Stimulated activated memory B cell treated with anti-CD40 and anti-IgM and Interleukin-4, amounts not matched to agents 10 μg/mL and 1 μg/mL and 100 μg/mL, for 72 hours (primary cell): ENCODE measurements around the gene ZNF484.
A peak's percentile ranks its signal among the peaks of the same experiment; 100 is the strongest.
"Not testable (repeated sequence)": the region's sequence is repeated elsewhere in the genome, so short reads cannot be mapped to it uniquely, and the experiment has no call there.

Experiments
- ATAC-seq: fragments of 150-1000 bp; cut with Tn5 transposase; 2 replicates; pipeline ENCODE4 v1.10.0; 2021
- H3K27ac Mint-ChIP-seq: one replicate; pipeline ENCODE4 v1.8.0; 2022; ENCODE audit warnings: mild to moderate bottlenecking, mixed read lengths
- H3K27me3 Mint-ChIP-seq: one replicate; pipeline ENCODE4 v1.8.0; 2022; ENCODE audit warnings: mixed read lengths
- H3K36me3 Mint-ChIP-seq: one replicate; pipeline ENCODE4 v1.8.0; 2022; ENCODE audit warnings: mixed read lengths
- H3K4me1 Mint-ChIP-seq: one replicate; pipeline ENCODE4 v1.8.0; 2022; ENCODE audit warnings: mixed read lengths
- H3K4me3 Mint-ChIP-seq: one replicate; pipeline ENCODE4 v1.8.0; 2022; ENCODE audit warnings: mild to moderate bottlenecking, moderate library complexity, mixed read lengths
- H3K9me3 Mint-ChIP-seq: one replicate; pipeline ENCODE4 v1.8.0; 2022; ENCODE audit warnings: mixed read lengths

Gene ZNF484

GRCh38 chr9:92877531-92878430 lies at the start of gene ZNF484:
Gene ZNF484 (minus strand): TSS chr9:92878038. CDS start chr9:92875029, 3,009 bp downstream.
- peak within 1 kb of the TSS; percentile 99 for H3K4me3 Mint-ChIP-seq
- peak within 1 kb of the TSS; percentile 97 for H3K27ac Mint-ChIP-seq
- H3K27me3 Mint-ChIP-seq = peaks cover 5% of the 10 kb centered on the region
- peak; percentile 100 for ATAC-seq
- H3K4me1 Mint-ChIP-seq = peaks cover 42% of the 10 kb centered on the region
- no peaks in the 10 kb centered on the region for H3K9me3 Mint-ChIP-seq
- peaks cover 15% of the 10 kb centered on the region for H3K36me3 Mint-ChIP-seq

- Mint-ChIP-seq H3K36me3 (no peaks in the 10 kb centered on the region), H3K27me3 (no peaks in the 10 kb centered on the region), H3K27ac (no peak overlapping the region), H3K4me3 (no peak overlapping the region), H3K4me1 (peaks cover 14% of the 10 kb centered on the region), H3K9me3 (no peaks in the 10 kb centered on the region)
- no peak for ATAC-seq
These were observed 42.6 kb upstream of the ZNF484 start for GRCh38 chr9:92920437-92920836.

DNA sequence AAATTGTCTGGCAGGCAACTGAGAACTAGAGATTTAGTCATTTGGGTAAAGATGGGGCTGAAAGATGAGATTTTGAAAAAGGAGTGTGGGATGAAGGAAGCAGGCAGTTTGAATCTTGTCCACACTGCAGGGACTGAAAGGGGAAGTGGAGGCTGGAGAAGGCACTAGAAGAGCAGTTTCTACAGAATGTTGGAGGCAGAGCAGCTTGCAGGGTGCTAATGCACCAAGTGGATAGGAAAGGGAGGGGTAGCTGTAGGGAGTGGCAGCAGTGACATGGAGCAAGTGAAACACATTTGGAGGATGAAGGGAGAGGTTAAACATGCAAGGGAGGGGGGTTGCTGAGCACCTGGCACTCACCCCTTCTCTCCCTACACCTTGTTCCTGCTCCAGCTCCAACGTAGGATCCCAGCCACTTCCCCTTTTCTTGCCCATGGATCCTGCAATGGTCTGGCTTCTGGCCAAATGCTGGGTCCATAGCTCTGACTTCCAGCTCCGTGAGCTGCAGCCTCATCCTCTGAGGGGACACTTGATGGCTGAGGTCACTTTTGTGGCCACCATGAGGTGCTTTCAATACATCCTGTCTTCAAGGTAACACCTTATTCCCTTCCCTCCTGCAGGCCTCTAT lies 39.5 kb upstream of the ZNF484 start:
- no peaks in the 10 kb centered on the region for H3K9me3 Mint-ChIP-seq
- no peaks in the 10 kb centered on the region for H3K36me3 Mint-ChIP-seq
- H3K4me3 Mint-ChIP-seq = no peak overlapping the region
- peak; percentile 34 for ATAC-seq
- H3K27me3 Mint-ChIP-seq = peaks cover 19% of the 10 kb centered on the region
- no peak overlapping the region for H3K27ac Mint-ChIP-seq
- peaks cover 14% of the 10 kb centered on the region for H3K4me1 Mint-ChIP-seq

GRCh38 chr9:92911511-92912475 lies 34.0 kb upstream of the ZNF484 start:
- Mint-ChIP-seq H3K27me3 (peaks cover 57% of the 10 kb centered on the region), H3K4me1 (peaks cover 3% of the 10 kb centered on the region), H3K27ac (no peak overlapping the region), H3K36me3 (no peaks in the 10 kb centered on the region), H3K4me3 (no peak overlapping the region), H3K9me3 (no peaks in the 10 kb centered on the region)
- ATAC-seq = no peak

DNA sequence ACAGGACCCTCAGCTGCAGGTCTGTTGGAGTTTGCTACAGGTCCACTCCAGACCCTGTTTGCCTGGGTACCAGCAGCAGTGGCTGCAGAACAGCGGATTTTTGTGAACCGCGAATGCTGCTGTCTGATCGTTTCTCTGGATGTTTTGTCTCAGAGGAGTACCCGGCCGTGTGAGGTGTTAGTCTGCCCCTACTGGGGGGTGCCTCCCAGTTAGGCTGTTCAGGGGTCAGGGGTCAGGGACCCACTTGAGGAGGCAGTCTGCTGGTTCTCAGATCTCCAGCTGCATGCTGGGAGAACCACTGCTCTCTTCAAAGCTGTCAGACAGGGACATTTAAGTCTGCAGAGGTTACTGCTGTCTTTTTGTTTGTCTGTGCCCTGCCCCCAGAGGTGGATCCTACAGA lies 27.3 kb upstream of the ZNF484 start:
- not testable (repeated sequence) for H3K9me3 Mint-ChIP-seq, H3K4me1 Mint-ChIP-seq, H3K4me3 Mint-ChIP-seq, H3K27ac Mint-ChIP-seq, ATAC-seq, H3K36me3 Mint-ChIP-seq
- peaks cover 17% of the 10 kb centered on the region for H3K27me3 Mint-ChIP-seq

- H3K27ac Mint-ChIP-seq = no peak overlapping the region
- no peaks in the 10 kb centered on the region for H3K4me1 Mint-ChIP-seq
- ATAC-seq = no peak
- no peaks in the 10 kb centered on the region for H3K36me3 Mint-ChIP-seq
- H3K4me3 Mint-ChIP-seq = no peak overlapping the region
- no peaks in the 10 kb centered on the region for H3K9me3 Mint-ChIP-seq
- no peaks in the 10 kb centered on the region for H3K27me3 Mint-ChIP-seq
These were observed 19.5 kb upstream of the ZNF484 start for GRCh38 chr9:92897323-92897722.

DNA sequence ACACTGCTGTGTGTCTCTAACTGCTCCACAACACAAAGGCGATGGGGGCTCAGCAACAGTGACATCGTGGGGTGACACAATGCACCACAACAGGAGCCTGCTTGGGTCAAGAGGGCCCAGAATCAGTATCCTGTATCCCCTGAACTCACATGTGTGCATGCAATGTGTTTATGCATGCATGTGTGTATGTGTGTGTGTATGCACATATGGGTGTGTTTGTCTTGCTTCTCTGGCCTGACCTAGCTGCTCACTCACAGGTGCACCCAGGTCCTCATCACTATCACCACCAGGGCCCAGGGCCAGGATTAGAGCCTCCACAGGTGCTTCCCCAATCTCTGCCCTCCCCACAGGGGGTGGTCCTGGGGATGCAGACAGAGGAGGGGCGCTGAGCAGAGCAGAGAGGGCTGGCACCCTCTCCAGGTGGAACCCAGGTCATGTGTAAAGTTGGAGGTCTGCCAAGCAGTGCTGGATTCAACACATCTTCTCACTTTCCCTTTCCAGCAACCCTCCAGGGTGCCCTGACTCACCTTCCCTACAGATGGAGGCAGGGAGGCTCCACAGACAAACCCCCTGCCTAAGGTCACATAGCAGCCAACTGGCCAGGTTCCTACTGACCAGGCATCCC lies 18.1 kb upstream of the ZNF484 start:
- Mint-ChIP-seq H3K4me1 (no peaks in the 10 kb centered on the region), H3K4me3 (no peak overlapping the region), H3K9me3 (no peaks in the 10 kb centered on the region), H3K36me3 (no peaks in the 10 kb centered on the region), H3K27me3 (no peaks in the 10 kb centered on the region), H3K27ac (no peak overlapping the region)
- no peak for ATAC-seq

GRCh38 chr9:92894711-92895362 lies 17.0 kb upstream of the ZNF484 start:
- Mint-ChIP-seq H3K9me3 (no peaks in the 10 kb centered on the region), H3K4me1 (no peaks in the 10 kb centered on the region), H3K36me3 (no peaks in the 10 kb centered on the region), H3K4me3 (no peak overlapping the region), H3K27me3 (no peaks in the 10 kb centered on the region), H3K27ac (no peak overlapping the region)
- no peak for ATAC-seq

GRCh38 chr9:92893916-92894610 lies 16.2 kb upstream of the ZNF484 start:
- H3K27me3 Mint-ChIP-seq, H3K9me3 Mint-ChIP-seq, H3K4me3 Mint-ChIP-seq, ATAC-seq, H3K36me3 Mint-ChIP-seq, H3K4me1 Mint-ChIP-seq, H3K27ac Mint-ChIP-seq: not testable (repeated sequence)

DNA sequence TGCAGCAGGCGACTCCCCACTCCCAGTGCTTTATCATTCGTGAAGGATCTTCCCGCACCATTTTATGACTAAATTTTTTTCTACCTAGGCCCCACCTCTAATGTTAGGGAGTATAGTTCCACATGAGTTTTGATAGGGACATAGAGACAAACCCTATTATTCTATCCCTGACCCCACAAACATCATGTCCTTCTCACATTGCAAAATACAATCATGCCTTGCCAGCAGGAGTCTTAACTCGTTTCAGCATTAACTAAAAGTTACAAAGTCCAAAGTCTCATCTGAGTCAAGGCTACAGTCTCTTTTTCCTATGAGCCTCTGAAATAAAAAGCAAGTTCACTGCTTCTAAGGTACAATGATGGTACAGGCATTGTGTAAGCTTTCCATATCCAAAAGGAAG lies 14.4 kb upstream of the ZNF484 start:
- not testable (repeated sequence) for H3K27ac Mint-ChIP-seq, H3K9me3 Mint-ChIP-seq, H3K4me3 Mint-ChIP-seq, H3K36me3 Mint-ChIP-seq, H3K4me1 Mint-ChIP-seq, ATAC-seq, H3K27me3 Mint-ChIP-seq

- Mint-ChIP-seq H3K9me3 (no peaks in the 10 kb centered on the region), H3K4me1 (no peaks in the 10 kb centered on the region), H3K36me3 (no peaks in the 10 kb centered on the region), H3K27me3 (peaks cover 8% of the 10 kb centered on the region), H3K4me3 (no peak overlapping the region), H3K27ac (no peak overlapping the region)
- ATAC-seq = no peak
These were observed 12.9 kb upstream of the ZNF484 start for GRCh38 chr9:92890761-92891160.

GRCh38 chr9:92887880-92888338 lies 10.1 kb upstream of the ZNF484 start:
- no peaks in the 10 kb centered on the region for H3K4me1 Mint-ChIP-seq
- no peak for ATAC-seq
- no peaks in the 10 kb centered on the region for H3K36me3 Mint-ChIP-seq
- H3K27ac Mint-ChIP-seq = no peak overlapping the region
- peaks cover 31% of the 10 kb centered on the region for H3K27me3 Mint-ChIP-seq
- H3K9me3 Mint-ChIP-seq = no peaks in the 10 kb centered on the region
- H3K4me3 Mint-ChIP-seq = no peak overlapping the region

GRCh38 chr9:92886846-92887610 lies 9.2 kb upstream of the ZNF484 start:
- not testable (repeated sequence) for H3K4me3 Mint-ChIP-seq, H3K9me3 Mint-ChIP-seq, H3K27ac Mint-ChIP-seq, ATAC-seq, H3K36me3 Mint-ChIP-seq, H3K4me1 Mint-ChIP-seq
- H3K27me3 Mint-ChIP-seq = peaks cover 38% of the 10 kb centered on the region
